ENCODE results near the gene ENC1.

ENC1 gene

GRCh38 chr5:74608736-74609601 is 31.6 kb downstream of the ENC1 start:
- no peak for DNase-seq (ENCODE audit: low read depth)

DNA sequence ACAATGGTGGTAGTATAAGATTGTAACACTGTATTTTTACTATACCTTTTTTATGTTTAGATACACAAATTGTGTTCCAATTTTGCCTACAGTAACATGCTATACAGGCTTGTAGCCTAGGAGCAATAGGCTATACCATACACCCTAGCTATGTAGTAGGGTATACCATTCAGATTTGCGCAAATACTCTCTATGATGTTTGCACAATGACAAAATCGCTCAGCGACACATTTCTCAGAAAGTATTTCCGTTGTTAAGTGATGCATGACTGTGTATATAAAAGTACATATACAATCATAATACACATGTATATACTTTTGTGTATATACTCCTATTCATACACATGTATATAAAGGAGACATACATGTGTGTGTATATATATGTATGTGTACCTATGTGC is 34.8 kb downstream of the ENC1 start:
- no peak for DNase-seq (ENCODE audit: low read depth)

GRCh38 chr5:74603376-74603775 is 37.2 kb downstream of the ENC1 start:
- no peak for DNase-seq (ENCODE audit: low read depth)

DNA sequence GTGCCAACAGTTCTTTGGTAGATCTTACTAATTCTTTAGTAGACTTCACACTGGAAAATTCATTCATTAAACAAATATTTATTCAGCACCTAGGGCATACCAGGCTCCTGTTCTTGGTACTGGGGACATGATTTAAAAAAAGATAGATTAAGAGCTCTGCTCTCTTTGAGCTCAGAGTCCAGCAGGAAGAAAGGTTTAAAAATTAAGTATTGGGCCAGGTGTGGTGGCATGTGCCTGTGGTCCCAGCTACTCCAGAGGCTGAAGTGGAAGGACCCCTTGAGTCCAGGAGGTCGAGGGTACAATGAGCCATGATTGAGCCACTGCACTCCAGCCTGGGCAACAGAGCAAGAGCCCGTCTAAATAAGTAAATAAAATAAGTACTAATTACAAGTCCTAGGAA is 41.4 kb downstream of the ENC1 start:
- no peak for DNase-seq (ENCODE audit: low read depth)

- no peak for DNase-seq (ENCODE audit: low read depth)
Measured at GRCh38 chr5:74598731-74599130, 41.8 kb downstream of the ENC1 start.

- no peak for DNase-seq (ENCODE audit: low read depth)
Measured at GRCh38 chr5:74596927-74597326, 43.6 kb downstream of the ENC1 start.

DNA sequence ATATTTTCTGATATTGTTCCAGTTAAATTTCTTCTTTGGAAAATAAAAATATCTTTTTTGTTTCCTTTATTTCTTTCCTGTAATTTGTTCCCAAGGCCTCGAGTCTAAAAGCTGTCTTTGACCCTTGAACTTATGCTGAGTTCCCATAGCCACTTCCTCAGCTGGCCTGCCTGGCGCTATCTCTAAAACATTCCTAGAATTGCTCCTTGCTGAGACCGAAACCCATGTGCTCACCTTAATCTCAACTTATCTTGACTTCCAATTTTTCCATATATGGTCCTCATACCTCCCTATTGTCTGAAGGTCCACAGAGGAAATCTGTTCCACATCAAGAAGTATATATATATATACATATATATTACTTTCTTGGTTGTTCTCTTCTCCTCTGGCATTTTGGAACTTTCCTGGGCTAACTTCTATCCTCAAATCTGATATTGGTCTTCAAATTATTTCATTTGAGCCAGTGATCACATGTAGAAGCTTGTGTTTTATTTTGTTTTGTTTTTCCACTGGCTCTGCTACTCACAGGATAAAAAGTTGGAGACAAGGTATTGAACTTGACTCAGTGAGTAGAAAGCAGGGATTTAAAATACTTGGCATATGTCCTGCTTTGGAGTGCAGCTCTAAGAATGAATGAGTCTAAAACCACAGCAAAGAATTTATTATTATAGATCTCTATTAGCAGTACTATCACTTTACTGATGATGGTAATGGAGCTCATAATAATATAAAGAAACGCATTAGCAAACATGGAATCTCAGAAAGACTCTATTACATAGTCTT is 45.2 kb downstream of the ENC1 start:
- DNase-seq (ENCODE audit: low read depth), result no peak

DNA sequence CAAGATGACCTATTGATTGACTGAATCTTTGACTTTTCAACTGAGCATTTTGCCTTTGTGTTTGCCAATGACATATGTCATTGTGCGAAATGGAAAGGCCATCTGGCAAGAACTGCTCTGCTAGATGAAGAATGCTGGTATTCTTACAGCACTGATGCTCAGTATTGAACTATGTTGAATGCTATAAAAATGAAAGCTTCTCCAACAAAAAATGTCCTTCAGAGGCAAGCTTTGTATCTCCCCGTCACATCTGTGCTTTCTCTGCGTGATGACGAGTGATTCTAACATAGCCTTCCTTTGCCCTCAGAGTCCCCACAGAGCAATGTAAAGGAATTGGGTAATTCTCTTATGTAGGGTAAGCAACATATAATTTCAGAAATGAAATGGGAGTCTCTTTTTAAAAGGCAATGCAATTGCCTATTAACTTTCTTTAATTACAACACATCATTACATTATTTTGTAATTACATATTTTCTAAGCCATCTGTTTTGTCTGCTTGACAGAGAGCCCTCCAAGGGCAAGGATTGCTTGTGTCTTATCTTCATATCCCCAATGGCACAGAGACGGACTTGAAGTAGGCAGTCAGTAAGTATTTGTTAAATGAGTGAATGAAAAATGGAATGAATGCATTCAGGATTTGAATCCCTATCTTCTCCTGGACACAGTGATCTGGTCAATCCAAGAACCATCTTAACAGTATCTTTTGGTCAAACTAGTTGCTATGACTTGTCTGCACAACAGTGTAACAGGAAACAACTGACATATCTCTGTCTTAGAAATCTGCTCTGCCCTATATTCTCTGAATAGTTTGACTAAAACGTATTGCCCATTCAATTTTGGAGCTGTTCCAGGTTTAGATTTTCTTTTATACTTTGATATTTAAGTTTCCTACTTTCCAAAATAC is 46.1 kb downstream of the ENC1 start:
- no peak for DNase-seq (ENCODE audit: low read depth)

- no peak for DNase-seq (ENCODE audit: low read depth)
Measured at GRCh38 chr5:74589204-74590056, 51.1 kb downstream of the ENC1 start.

GRCh38 chr5:74588415-74588814 is 52.1 kb downstream of the ENC1 start:
- DNase-seq (ENCODE audit: low read depth), result no peak

DNA sequence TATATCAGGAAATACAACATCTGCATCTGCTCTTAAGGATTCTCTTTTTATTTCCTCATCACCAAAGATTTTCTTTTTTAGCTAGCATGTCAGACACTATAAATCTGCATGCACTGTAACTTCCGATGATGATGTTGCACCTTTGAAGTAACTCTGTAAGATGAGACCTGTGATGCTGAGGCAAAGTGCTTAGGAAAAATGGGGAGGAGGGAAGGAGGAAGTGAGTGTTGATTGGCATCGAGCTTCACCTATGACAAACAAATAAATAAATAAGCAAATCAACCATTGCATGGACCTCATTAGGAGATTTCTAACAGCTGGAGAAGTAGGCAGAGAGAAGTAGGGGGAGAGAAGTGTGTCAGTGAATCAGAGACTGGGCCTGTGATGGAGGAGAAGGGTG is 52.6 kb downstream of the ENC1 start:
- DNase-seq (ENCODE audit: low read depth), result no peak

GRCh38 chr5:74587300-74587699 is 53.2 kb downstream of the ENC1 start:
- no peak for DNase-seq (ENCODE audit: low read depth)

GRCh38 chr5:74586856-74587255 is 53.7 kb downstream of the ENC1 start:
- DNase-seq (ENCODE audit: low read depth), result no peak

DNA sequence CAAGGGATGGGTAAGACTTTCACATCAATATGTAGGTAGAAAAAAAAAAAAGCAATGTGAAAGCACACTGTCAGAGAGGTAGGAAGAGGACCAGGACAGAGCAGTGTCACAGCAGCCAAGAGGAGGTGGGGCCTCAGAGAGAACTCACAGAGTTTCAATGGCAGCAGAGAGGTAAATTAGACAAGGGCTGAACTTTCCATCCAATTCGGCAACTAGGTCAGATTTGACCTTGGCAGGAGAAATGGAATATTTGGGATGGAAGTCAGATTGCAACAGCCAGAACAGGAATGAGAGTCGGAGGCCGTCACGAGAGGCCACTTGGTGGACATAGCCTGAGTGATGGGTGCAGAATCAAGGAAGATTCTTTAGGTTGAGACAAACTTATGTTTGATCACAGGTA is 57.7 kb downstream of the ENC1 start:
- DNase-seq (ENCODE audit: low read depth), result no peak

- DNase-seq (ENCODE audit: low read depth), result no peak
Measured at GRCh38 chr5:74581988-74582365, 58.6 kb downstream of the ENC1 start.

DNA sequence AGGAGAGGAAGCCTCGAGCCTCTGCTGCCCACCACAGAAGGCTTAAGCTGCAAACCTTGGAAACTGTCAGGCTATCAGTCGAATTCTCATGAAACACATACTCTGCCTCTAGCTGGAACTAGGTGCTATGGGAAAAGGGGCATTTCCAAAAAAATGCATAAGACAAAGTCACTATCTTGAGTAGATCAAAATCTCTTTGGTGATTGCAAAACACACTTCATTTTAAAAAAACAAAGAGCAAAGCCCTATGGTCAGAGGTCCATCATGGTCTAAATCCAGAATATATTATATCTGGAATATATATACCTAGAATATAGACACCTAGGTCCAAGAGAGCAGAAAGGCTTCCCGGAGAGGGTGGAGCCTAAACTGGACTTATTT is 59.8 kb downstream of the ENC1 start:
- DNase-seq (ENCODE audit: low read depth), result no peak

DNA sequence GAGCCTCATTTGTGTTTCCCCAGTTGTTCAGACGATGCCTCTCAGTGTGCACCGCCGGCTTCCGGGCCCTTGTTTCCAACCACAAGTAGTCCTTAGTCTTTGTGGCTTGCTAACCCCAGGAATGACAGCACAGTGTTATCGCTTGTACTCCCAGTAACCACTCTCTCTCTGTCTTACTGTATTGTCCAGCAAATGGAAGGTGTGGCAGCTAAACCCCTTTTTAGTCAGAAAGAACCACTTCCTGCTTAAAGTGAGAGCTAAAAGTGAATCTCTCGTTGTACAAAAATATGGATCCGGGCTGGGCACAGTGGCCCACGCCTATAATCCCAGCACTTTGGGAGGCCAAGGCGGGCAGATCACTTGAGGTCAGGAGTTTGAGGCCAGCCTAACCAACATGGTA is 61.3 kb downstream of the ENC1 start:
- peak; percentile 59 for DNase-seq (ENCODE audit: low read depth)

- no peak for DNase-seq (ENCODE audit: low read depth)
Measured at GRCh38 chr5:74578356-74579044, 62.0 kb downstream of the ENC1 start.

Measured in activated T-cell treated with anti-CD3 and anti-CD28 coated beads for 48 hours (primary cell).